Astrocyte (in vitro differentiated cells and primary cell): ENCODE results near the gene TUFM. TPM values are rescaled to one million over a fixed set of nuclear protein-coding genes. Genes with fewer than 3 reads are reported as not detected.
A peak's percentile ranks its signal among the peaks of the same experiment; 100 is the strongest.

Experiments
- DNase-seq: peaks from one replicate; pipeline ENCODE4 v3.0.0-alpha.2; 2010; ENCODE audit warnings: low read depth
- FAIRE-seq: peaks from 2 replicates; lab custom pipeline; 2011; peaks lifted over from hg19 to GRCh38; lab: Jason Lieb, UNC
- H2AFZ ChIP-seq: 2 replicates; pipeline ENCODE4 v1.6.0; 2012; ENCODE audit warnings: low read depth, low read length, inconsistent platforms
- H3K27ac ChIP-seq: 2 replicates; pipeline ENCODE4 v1.5.1; 2011; ENCODE audit warnings: low read depth, low read length, inconsistent platforms
- H3K27me3 ChIP-seq: 2 replicates; pipeline ENCODE4 v1.6.0; 2011; ENCODE audit warnings: low read length, inconsistent platforms; ENCODE audit not compliant: insufficient read depth
- H3K36me3 ChIP-seq: 2 replicates; pipeline ENCODE4 v1.5.1; 2011; ENCODE audit warnings: low read length, inconsistent platforms; ENCODE audit not compliant: insufficient read depth
- H3K4me1 ChIP-seq: 2 replicates; pipeline ENCODE4 v1.5.1; 2011; ENCODE audit warnings: low read length, inconsistent platforms; ENCODE audit not compliant: insufficient read depth
- H3K4me2 ChIP-seq: 2 replicates; pipeline ENCODE4 v1.6.0; 2012; ENCODE audit warnings: low read length, inconsistent platforms
- H3K4me3 ChIP-seq: 2 replicates; pipeline ENCODE4 v1.5.1; 2011; ENCODE audit warnings: low read depth, mild to moderate bottlenecking, low read length, inconsistent platforms; ENCODE audit not compliant: insufficient read depth
- H3K79me2 ChIP-seq: 2 replicates; pipeline ENCODE4 v1.6.0; 2012; ENCODE audit warnings: mild to moderate bottlenecking, low read length, inconsistent platforms; ENCODE audit not compliant: insufficient read depth
- H3K9ac ChIP-seq: 2 replicates; pipeline ENCODE4 v1.6.0; 2012; ENCODE audit warnings: mild to moderate bottlenecking, low read length, inconsistent platforms
- H3K9me3 ChIP-seq: 2 replicates; pipeline ENCODE4 v1.5.1; 2012; ENCODE audit warnings: low read depth, mild to moderate bottlenecking, low read length, inconsistent platforms; ENCODE audit not compliant: insufficient read depth
- H4K20me1 ChIP-seq: 2 replicates; pipeline ENCODE4 v1.6.0; 2012; ENCODE audit warnings: low read length, inconsistent platforms; ENCODE audit not compliant: insufficient read depth
- H3K27ac Mint-ChIP-seq: one replicate; pipeline ENCODE4 v1.8.0; 2021; ENCODE audit warnings: mild to moderate bottlenecking, mixed read lengths; ENCODE audit not compliant: unreplicated experiment
- H3K27me3 Mint-ChIP-seq: one replicate; pipeline ENCODE4 v1.8.0; 2021; ENCODE audit warnings: low read depth, mixed read lengths; ENCODE audit not compliant: unreplicated experiment
- H3K36me3 Mint-ChIP-seq: one replicate; pipeline ENCODE4 v1.8.0; 2021; ENCODE audit warnings: low read depth, mixed read lengths; ENCODE audit not compliant: unreplicated experiment
- H3K4me1 Mint-ChIP-seq: one replicate; pipeline ENCODE4 v1.8.0; 2021; ENCODE audit warnings: low read depth, mixed read lengths; ENCODE audit not compliant: unreplicated experiment
- H3K4me3 Mint-ChIP-seq: one replicate; pipeline ENCODE4 v1.8.0; 2021; ENCODE audit warnings: mild to moderate bottlenecking, moderate library complexity, mixed read lengths; ENCODE audit not compliant: unreplicated experiment
- H3K9me3 Mint-ChIP-seq: one replicate; pipeline ENCODE4 v1.8.0; 2021; ENCODE audit warnings: mild to moderate bottlenecking, mixed read lengths; ENCODE audit not compliant: unreplicated experiment
- EZH2 ChIP-seq: IDR thresholded peaks from 2 replicates; pipeline ENCODE4 v1.6.1; 2012; ENCODE audit warnings: mild to moderate bottlenecking, low read length, inconsistent platforms; ENCODE audit not compliant: insufficient read depth
- total RNA-seq: library from RNA; stranded (reverse); gene quantifications from 2 replicates; pipeline ENCODE4 v1.2.1, GENCODE V29; 2021
- TF ChIP-seq, protein P1 (sequence below): IDR thresholded peaks from 2 replicates; pipeline ENCODE4 v1.5.1; 2011; ENCODE audit warnings: low read depth, mild to moderate bottlenecking, inconsistent platforms, low read length, moderate library complexity; ENCODE audit not compliant: insufficient read depth

Gene TUFM
- total RNA-seq, 1 donor from 2014 or later: 147 TPM

DNA sequence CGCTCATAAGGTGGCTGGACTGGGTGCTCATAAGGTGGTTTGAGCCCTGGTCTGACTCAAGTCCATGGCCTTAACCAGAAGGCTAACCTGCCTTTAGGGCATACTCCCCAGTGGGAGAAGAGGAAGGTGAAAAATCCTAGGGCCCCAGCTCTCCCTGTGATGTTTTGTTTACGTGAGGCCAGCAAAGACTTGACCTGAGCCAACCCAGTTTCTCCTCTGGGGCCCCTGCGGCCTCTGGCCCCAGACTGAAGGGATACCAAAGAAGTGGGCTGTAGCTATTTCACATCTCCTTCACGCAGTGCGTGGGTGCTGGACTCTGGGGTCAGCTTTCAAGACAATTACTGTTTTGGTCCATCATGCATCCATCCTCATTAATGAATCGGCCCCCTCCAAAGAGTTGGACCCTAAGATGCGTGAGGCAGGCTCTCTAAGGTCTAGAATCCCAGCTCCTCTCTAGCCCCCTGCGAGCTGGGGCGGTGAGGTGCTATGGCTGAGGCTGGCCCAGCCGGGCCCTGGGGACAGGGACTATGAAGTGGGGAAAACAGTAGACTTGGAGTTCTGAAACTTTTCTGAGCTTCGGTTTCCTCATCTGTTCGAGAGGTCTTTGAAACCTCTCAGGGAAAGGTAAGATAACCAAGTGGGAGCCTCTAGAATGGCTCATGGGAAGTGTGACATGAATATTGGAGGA is 19.0 kb upstream of the TUFM start:
- Mint-ChIP-seq H3K4me1 (peaks cover 9% of the 10 kb centered on the region), H3K9me3 (no peaks in the 10 kb centered on the region), H3K27me3 (no peaks in the 10 kb centered on the region), H3K4me3 (peak overlapping the region; percentile 96), H3K36me3 (peaks cover 6% of the 10 kb centered on the region), H3K27ac (no peak overlapping the region)
- Histone ChIP-seq H4K20me1 (peaks cover 29% of the 10 kb centered on the region), H3K36me3 (peaks cover 12% of the 10 kb centered on the region), H3K27ac (no peak overlapping the region), H3K79me2 (peaks cover 49% of the 10 kb centered on the region), H3K9me3 (no peaks in the 10 kb centered on the region), H2AFZ (no peak overlapping the region), H3K9ac (peak overlapping the region; percentile 96), H3K4me3 (peak overlapping the region; percentile 93), H3K4me2 (peak overlapping the region; percentile 95), H3K27me3 (no peaks in the 10 kb centered on the region), H3K4me1 (peaks cover 10% of the 10 kb centered on the region)
- TF ChIP-seq, protein P1, sequence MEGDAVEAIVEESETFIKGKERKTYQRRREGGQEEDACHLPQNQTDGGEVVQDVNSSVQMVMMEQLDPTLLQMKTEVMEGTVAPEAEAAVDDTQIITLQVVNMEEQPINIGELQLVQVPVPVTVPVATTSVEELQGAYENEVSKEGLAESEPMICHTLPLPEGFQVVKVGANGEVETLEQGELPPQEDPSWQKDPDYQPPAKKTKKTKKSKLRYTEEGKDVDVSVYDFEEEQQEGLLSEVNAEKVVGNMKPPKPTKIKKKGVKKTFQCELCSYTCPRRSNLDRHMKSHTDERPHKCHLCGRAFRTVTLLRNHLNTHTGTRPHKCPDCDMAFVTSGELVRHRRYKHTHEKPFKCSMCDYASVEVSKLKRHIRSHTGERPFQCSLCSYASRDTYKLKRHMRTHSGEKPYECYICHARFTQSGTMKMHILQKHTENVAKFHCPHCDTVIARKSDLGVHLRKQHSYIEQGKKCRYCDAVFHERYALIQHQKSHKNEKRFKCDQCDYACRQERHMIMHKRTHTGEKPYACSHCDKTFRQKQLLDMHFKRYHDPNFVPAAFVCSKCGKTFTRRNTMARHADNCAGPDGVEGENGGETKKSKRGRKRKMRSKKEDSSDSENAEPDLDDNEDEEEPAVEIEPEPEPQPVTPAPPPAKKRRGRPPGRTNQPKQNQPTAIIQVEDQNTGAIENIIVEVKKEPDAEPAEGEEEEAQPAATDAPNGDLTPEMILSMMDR: no peak
- FAIRE-seq (no peak), DNase-seq (no peak)

- Histone ChIP-seq H3K27ac (peak overlapping the region; percentile 93), H3K36me3 (peaks cover 6% of the 10 kb centered on the region), H4K20me1 (peaks cover 22% of the 10 kb centered on the region), H3K9me3 (no peaks in the 10 kb centered on the region), H3K9ac (peak overlapping the region; percentile 96), H2AFZ (peak overlapping the region; percentile 97), H3K4me1 (peaks cover 10% of the 10 kb centered on the region), H3K4me2 (peak overlapping the region; percentile 95), H3K4me3 (peak overlapping the region; percentile 93), H3K79me2 (peaks cover 49% of the 10 kb centered on the region), H3K27me3 (no peaks in the 10 kb centered on the region)
- FAIRE-seq (no peak), DNase-seq (peak; percentile 58)
- Mint-ChIP-seq H3K4me3 (peak overlapping the region; percentile 96), H3K27me3 (no peaks in the 10 kb centered on the region), H3K9me3 (no peaks in the 10 kb centered on the region), H3K36me3 (no peaks in the 10 kb centered on the region), H3K27ac (peak overlapping the region; percentile 97), H3K4me1 (peaks cover 9% of the 10 kb centered on the region)
- TF ChIP-seq EZH2: no peak
- TF ChIP-seq, protein P1: no peak
Observed at GRCh38 chr16:28863929-28864793, 18.0 kb upstream of the TUFM start.
